ENCODE measurements around the gene CHSY1.
"Not testable (repeated sequence)": the region's sequence is repeated elsewhere in the genome, so short reads cannot be mapped to it uniquely, and the experiment has no call there.

CHSY1 gene

GRCh38 chr15:101133181-101133460 is 118.7 kb downstream of the CHSY1 start:
- Histone ChIP-seq H3K27ac (peak overlapping the region; percentile 65), H3K36me3 (no peaks in the 10 kb centered on the region), H3K4me3 (no peak overlapping the region), H3K9me3 (peaks cover 16% of the 10 kb centered on the region), H3K9ac (peak overlapping the region; percentile 17; the same call in 1 of the 2 replicates), H3K4me1 (peaks cover 80% of the 10 kb centered on the region), H4K20me1 (no peaks in the 10 kb centered on the region), H3K4me2 (peak overlapping the region; percentile 70), H3K27me3 (no peaks in the 10 kb centered on the region)
- TF ChIP-seq Cebpa-rat (IDR thresholded peaks at IDR 0.05): no peak

GRCh38 chr15:101132390-101133180 is 119.3 kb downstream of the CHSY1 start:
- Histone ChIP-seq H4K20me1 (no peaks in the 10 kb centered on the region), H3K36me3 (no peaks in the 10 kb centered on the region), H3K27me3 (no peaks in the 10 kb centered on the region), H3K9ac (no peak overlapping the region), H3K4me1 (peaks cover 80% of the 10 kb centered on the region), H3K4me2 (peak overlapping the region; percentile 70), H3K27ac (peak overlapping the region; percentile 65), H3K4me3 (no peak overlapping the region), H3K9me3 (peaks cover 16% of the 10 kb centered on the region)
- TF ChIP-seq Cebpa-rat (IDR thresholded peaks at IDR 0.05): no peak

GRCh38 chr15:101131489-101132389 is 120.1 kb downstream of the CHSY1 start:
- peaks cover 16% of the 10 kb centered on the region for H3K9me3 ChIP-seq
- H3K4me2 ChIP-seq: no peak overlapping the region
- peaks cover 80% of the 10 kb centered on the region for H3K4me1 ChIP-seq

GRCh38 chr15:101129851-101130380 is 121.9 kb downstream of the CHSY1 start:
- Histone ChIP-seq H3K9me3 (peaks cover 13% of the 10 kb centered on the region), H3K36me3 (no peaks in the 10 kb centered on the region), H3K27me3 (no peaks in the 10 kb centered on the region), H3K4me2 (no peak overlapping the region), H3K9ac (no peak overlapping the region), H3K4me1 (peaks cover 80% of the 10 kb centered on the region), H4K20me1 (no peaks in the 10 kb centered on the region), H3K27ac (no peak overlapping the region), H3K4me3 (no peak overlapping the region)
- no peak for TF ChIP-seq Cebpa-rat (IDR thresholded peaks at IDR 0.05)

More at GRCh38 chr15:101131489-101132389, 120.1 kb downstream of the CHSY1 start:
- no peak overlapping the region for H3K9ac ChIP-seq
- no peaks in the 10 kb centered on the region for H3K27me3 ChIP-seq
- TF ChIP-seq Cebpa-rat (IDR thresholded peaks at IDR 0.05): no peak
- H4K20me1 ChIP-seq: no peaks in the 10 kb centered on the region
- H3K36me3 ChIP-seq: no peaks in the 10 kb centered on the region
- H3K4me3 ChIP-seq: no peak overlapping the region
- H3K27ac ChIP-seq: peak overlapping the region; percentile 65; the same call in 1 of the 2 replicates

GRCh38 chr15:101128221-101129015 is 123.4 kb downstream of the CHSY1 start:
- Histone ChIP-seq H3K9me3 (0 out of 2 replicates have a peak, but pooled peaks cover 3% of the 10 kb centered on the region), H3K27me3 (no peaks in the 10 kb centered on the region), H4K20me1 (no peaks in the 10 kb centered on the region), H3K4me3 (no peak overlapping the region), H3K4me1 (peaks cover 85% of the 10 kb centered on the region), H3K4me2 (peak overlapping the region; percentile 89), H3K9ac (peak overlapping the region; percentile 78), H3K36me3 (no peaks in the 10 kb centered on the region), H3K27ac (peak overlapping the region; percentile 90)
- TF ChIP-seq Cebpa-rat (IDR thresholded peaks at IDR 0.05): no peak

- Histone ChIP-seq H3K4me1 (peaks cover 85% of the 10 kb centered on the region), H3K27ac (peak overlapping the region; percentile 90), H3K4me3 (peak overlapping the region; percentile 30), H3K27me3 (no peaks in the 10 kb centered on the region), H3K36me3 (no peaks in the 10 kb centered on the region), H3K9ac (peak overlapping the region; percentile 78), H4K20me1 (no peaks in the 10 kb centered on the region), H3K4me2 (peak overlapping the region; percentile 89), H3K9me3 (0 out of 2 replicates have a peak, but pooled peaks cover 3% of the 10 kb centered on the region)
- no peak for TF ChIP-seq Cebpa-rat (IDR thresholded peaks at IDR 0.05)
Measured at GRCh38 chr15:101127506-101128076, 124.3 kb downstream of the CHSY1 start.

GRCh38 chr15:101126618-101127505 is 125.0 kb downstream of the CHSY1 start:
- Histone ChIP-seq H3K4me2 (peak overlapping the region; percentile 89), H3K9me3 (0 out of 2 replicates have a peak, but pooled peaks cover 3% of the 10 kb centered on the region), H3K4me3 (peak overlapping the region; percentile 30), H3K27me3 (no peaks in the 10 kb centered on the region), H3K9ac (peak overlapping the region; percentile 78), H3K4me1 (peaks cover 86% of the 10 kb centered on the region), H4K20me1 (no peaks in the 10 kb centered on the region), H3K36me3 (no peaks in the 10 kb centered on the region), H3K27ac (peak overlapping the region; percentile 90)
- no peak for TF ChIP-seq Cebpa-rat (IDR thresholded peaks at IDR 0.05)

- H4K20me1 ChIP-seq, H3K36me3 ChIP-seq, H3K9me3 ChIP-seq, H3K27me3 ChIP-seq, H3K4me3 ChIP-seq: not testable (repeated sequence)
- peak overlapping the region; percentile 90 for H3K27ac ChIP-seq
- H3K4me2 ChIP-seq: peak overlapping the region; percentile 89
- peak overlapping the region; percentile 78 for H3K9ac ChIP-seq
- H3K4me1 ChIP-seq: peaks cover 90% of the 10 kb centered on the region
Measured at GRCh38 chr15:101125881-101126428, 125.9 kb downstream of the CHSY1 start.

Data from BLaER1 (cell line).